ENCODE results near the gene COQ10A. TPM values are rescaled to one million over a fixed set of nuclear protein-coding genes. Genes with fewer than 3 reads are reported as not detected.
A peak's percentile ranks its signal among the peaks of the same experiment; 100 is the strongest.

Gene COQ10A
- total and polyA plus RNA-seq, 2 of the 13 experiments (the other 11 are each of a cell fraction or from before 2014, with no cell fraction given) = 21.0 to 37.3 TPM

DNA sequence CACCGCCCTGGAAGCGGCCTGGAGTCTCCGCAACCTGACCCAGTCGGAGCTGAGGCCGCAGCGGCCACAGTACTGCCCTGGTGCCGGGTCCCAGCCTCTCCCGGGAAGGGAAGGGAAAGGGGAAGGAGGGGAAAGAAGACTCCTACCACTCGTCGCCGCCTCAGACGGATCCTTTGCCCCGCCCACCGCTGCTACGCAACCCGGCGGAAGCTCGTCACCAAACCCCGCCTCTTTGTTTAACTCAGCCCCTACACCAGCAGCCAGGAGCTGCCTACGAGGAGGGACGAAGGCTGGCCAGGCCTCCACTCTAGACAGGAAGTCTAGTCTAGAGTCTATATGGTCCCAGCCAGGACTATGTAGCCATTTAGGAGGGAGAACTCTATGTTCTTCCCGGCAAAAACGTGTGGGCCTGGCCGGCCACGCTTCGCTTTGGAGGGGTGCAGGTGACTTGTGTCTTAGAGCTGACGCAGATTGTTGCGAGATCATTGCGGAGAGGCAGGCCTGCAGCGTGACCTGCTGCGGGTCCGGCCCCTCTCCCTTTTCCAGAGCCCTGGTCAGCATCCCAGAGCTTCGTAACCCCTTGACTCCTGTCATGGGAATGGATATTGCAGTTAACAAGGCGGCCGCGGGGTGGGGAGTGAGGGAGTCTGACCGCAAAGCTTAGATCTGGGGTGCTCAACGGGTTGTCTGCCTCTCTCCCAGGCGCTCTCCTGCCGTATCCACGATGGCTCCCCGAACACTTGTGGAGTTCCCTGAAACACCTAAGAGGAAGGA is 44.8 kb upstream of the COQ10A start, which contains the start of gene RNF41 (continued):
- TF ChIP-seq JUND (CRISPR knock-in tag; IDR thresholded peaks at IDR 0.05) (0 out of 2 replicates have a peak, but pooled peaks have one; percentile 20), RFXANK (CRISPR knock-in tag; IDR thresholded peaks at IDR 0.05) (no peak), MXI1 (IDR thresholded peaks at IDR 0.05; ENCODE audit: borderline replicate concordance, low read depth, low read length) (peak; percentile 18; the same call in 1 of the 3 replicates), GATAD2A (CRISPR knock-in tag; IDR thresholded peaks at IDR 0.05) (peak; percentile 60), ZNF180 (CRISPR knock-in tag; IDR thresholded peaks at IDR 0.05; ENCODE audit: borderline replicate concordance, low read depth) (no peak), ERF (CRISPR knock-in tag; IDR thresholded peaks at IDR 0.05) (peak; percentile 76), ZNF230 (CRISPR knock-in tag; IDR thresholded peaks at IDR 0.05) (peak; percentile 89; the same call in 1 of the 2 replicates), ZNF207 (IDR thresholded peaks at IDR 0.05; ENCODE audit: borderline replicate concordance) (no peak), ZNF329 (CRISPR knock-in tag; IDR thresholded peaks at IDR 0.05; ENCODE audit: low read depth) (0 out of 2 replicates have a peak, but pooled peaks have one; percentile 30), ESRRA (CRISPR knock-in tag; IDR thresholded peaks at IDR 0.05; ENCODE audit: low read depth) (no peak)
- TF ChIP-seq, protein P1, sequence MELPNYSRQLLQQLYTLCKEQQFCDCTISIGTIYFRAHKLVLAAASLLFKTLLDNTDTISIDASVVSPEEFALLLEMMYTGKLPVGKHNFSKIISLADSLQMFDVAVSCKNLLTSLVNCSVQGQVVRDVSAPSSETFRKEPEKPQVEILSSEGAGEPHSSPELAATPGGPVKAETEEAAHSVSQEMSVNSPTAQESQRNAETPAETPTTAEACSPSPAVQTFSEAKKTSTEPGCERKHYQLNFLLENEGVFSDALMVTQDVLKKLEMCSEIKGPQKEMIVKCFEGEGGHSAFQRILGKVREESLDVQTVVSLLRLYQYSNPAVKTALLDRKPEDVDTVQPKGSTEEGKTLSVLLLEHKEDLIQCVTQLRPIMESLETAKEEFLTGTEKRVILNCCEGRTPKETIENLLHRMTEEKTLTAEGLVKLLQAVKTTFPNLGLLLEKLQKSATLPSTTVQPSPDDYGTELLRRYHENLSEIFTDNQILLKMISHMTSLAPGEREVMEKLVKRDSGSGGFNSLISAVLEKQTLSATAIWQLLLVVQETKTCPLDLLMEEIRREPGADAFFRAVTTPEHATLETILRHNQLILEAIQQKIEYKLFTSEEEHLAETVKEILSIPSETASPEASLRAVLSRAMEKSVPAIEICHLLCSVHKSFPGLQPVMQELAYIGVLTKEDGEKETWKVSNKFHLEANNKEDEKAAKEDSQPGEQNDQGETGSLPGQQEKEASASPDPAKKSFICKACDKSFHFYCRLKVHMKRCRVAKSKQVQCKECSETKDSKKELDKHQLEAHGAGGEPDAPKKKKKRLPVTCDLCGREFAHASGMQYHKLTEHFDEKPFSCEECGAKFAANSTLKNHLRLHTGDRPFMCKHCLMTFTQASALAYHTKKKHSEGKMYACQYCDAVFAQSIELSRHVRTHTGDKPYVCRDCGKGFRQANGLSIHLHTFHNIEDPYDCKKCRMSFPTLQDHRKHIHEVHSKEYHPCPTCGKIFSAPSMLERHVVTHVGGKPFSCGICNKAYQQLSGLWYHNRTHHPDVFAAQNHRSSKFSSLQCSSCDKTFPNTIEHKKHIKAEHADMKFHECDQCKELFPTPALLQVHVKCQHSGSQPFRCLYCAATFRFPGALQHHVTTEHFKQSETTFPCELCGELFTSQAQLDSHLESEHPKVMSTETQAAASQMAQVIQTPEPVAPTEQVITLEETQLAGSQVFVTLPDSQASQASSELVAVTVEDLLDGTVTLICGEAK (IDR thresholded peaks at IDR 0.05) = no peak
- TF ChIP-seq, protein P1 (CRISPR knock-in tag; IDR thresholded peaks at IDR 0.05) = peak; percentile 73; the same call in 1 of the 2 replicates
- TF ChIP-seq, protein P2, sequence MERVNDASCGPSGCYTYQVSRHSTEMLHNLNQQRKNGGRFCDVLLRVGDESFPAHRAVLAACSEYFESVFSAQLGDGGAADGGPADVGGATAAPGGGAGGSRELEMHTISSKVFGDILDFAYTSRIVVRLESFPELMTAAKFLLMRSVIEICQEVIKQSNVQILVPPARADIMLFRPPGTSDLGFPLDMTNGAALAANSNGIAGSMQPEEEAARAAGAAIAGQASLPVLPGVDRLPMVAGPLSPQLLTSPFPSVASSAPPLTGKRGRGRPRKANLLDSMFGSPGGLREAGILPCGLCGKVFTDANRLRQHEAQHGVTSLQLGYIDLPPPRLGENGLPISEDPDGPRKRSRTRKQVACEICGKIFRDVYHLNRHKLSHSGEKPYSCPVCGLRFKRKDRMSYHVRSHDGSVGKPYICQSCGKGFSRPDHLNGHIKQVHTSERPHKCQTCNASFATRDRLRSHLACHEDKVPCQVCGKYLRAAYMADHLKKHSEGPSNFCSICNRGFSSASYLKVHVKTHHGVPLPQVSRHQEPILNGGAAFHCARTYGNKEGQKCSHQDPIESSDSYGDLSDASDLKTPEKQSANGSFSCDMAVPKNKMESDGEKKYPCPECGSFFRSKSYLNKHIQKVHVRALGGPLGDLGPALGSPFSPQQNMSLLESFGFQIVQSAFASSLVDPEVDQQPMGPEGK (CRISPR knock-in tag; IDR thresholded peaks at IDR 0.05) = no peak
- TF ChIP-seq, protein P3, sequence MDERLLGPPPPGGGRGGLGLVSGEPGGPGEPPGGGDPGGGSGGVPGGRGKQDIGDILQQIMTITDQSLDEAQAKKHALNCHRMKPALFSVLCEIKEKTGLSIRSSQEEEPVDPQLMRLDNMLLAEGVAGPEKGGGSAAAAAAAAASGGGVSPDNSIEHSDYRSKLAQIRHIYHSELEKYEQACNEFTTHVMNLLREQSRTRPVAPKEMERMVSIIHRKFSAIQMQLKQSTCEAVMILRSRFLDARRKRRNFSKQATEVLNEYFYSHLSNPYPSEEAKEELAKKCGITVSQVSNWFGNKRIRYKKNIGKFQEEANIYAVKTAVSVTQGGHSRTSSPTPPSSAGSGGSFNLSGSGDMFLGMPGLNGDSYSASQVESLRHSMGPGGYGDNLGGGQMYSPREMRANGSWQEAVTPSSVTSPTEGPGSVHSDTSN (CRISPR knock-in tag; IDR thresholded peaks at IDR 0.05) = no peak

Data from HepG2 (cell line).